Lung (tissue), 12 donors: ENCODE data around the gene CDKN1C. TPM values are rescaled to one million over a fixed set of nuclear protein-coding genes. Genes with fewer than 3 reads are reported as not detected.

Experiments used
- ATAC-seq: fragments of 200-7000 bp; cut with Tn5 transposase; one replicate; pipeline ENCODE4 v1.9.1; 2020; ENCODE audit warnings: moderate number of reproducible peaks; ENCODE audit not compliant: insufficient read depth, low FRiP score
- DNase-seq, 3 donors: peaks; one replicate each; pipeline ENCODE4 v3.0.0-alpha.2; 2013 to 2017
- H3K27ac ChIP-seq, 2 donors: one replicate each; pipeline ENCODE4 v1.5.1; 2013; ENCODE audit warnings: mild to moderate bottlenecking in 2 of 2, moderate library complexity in 2 of 2, control low read depth in 1 of 2, inconsistent platforms in 1 of 2, low read depth in 1 of 2, low read length in 1 of 2
- H3K27me3 ChIP-seq, 3 donors: one replicate each; pipeline ENCODE4 v1.5.1; 2013; ENCODE audit warnings: low read length in 2 of 3; ENCODE audit not compliant: control insufficient read depth in 3 of 3, insufficient read depth in 3 of 3
- H3K36me3 ChIP-seq, 4 donors: one replicate each; pipeline ENCODE4 v1.5.1; 2013; ENCODE audit warnings: low read length in 4 of 4, mild to moderate bottlenecking in 1 of 4, moderate library complexity in 1 of 4; ENCODE audit not compliant: control insufficient read depth in 4 of 4, insufficient read depth in 4 of 4
- H3K4me1 ChIP-seq, 5 donors: one replicate each; pipeline ENCODE4 v1.5.1; 2013; ENCODE audit warnings: low read length in 5 of 5, mild to moderate bottlenecking in 2 of 5, moderate library complexity in 1 of 5; ENCODE audit not compliant: control insufficient read depth in 5 of 5, insufficient read depth in 5 of 5
- H3K4me3 ChIP-seq: one replicate; pipeline ENCODE4 v1.5.1; 2013; ENCODE audit warnings: mild to moderate bottlenecking, control low read depth, moderate library complexity
- H3K9ac ChIP-seq, 2 donors: one replicate each; pipeline ENCODE4 v1.5.1; 2013; ENCODE audit warnings: low read length in 2 of 2, control low read depth in 1 of 2; ENCODE audit not compliant: insufficient read depth in 1 of 2
- H3K9me3 ChIP-seq, 4 donors: one replicate each; pipeline ENCODE4 v1.5.1; 2013; ENCODE audit warnings: low read length in 3 of 4, mild to moderate bottlenecking in 1 of 4, moderate library complexity in 1 of 4; ENCODE audit not compliant: control insufficient read depth in 4 of 4, insufficient read depth in 3 of 4
- WGBS, 2 donors: extraction: QIAGEN DNeasy Blood & Tissue Kit; methylation state at CpG; one replicate each; pipeline ENCODE4 v1.1.7; 2013; 5-methylcytosine and 5-hydroxymethylcytosine counted together
- polyA plus RNA-seq, 2 donors: library from polyadenylated mRNA; stranded (reverse); fragments of 200-250 nt; gene quantifications; one replicate each; pipeline ENCODE4 v1.2.1, GENCODE V29; 2013
- total RNA-seq, 2 donors: library from RNA; depleted of rRNA in 1 of 2; stranded (reverse); fragments of >200 nt in 1 of 2; gene quantifications; one replicate each; pipeline ENCODE4 v1.2.1, GENCODE V29; 2014 to 2021
- TF ChIP-seq, protein P1 (sequence below): IDR thresholded peaks from 2 replicates; pipeline ENCODE4 v1.5.1; 2012; ENCODE audit warnings: mild to moderate bottlenecking; ENCODE audit errors: control extremely low read depth, extremely low read depth
- donor health status: control.
- donor health status: control.
- donor health status: Bipolar disorder and iron deficiency.
- donor health status: healthy.
- donor health status: DM: yes; HTN: yes; CAD: no.

The CDKN1C gene
- total and polyA plus RNA-seq, 4 donors: 9.9 to 123 (median 26.8) TPM

DNA sequence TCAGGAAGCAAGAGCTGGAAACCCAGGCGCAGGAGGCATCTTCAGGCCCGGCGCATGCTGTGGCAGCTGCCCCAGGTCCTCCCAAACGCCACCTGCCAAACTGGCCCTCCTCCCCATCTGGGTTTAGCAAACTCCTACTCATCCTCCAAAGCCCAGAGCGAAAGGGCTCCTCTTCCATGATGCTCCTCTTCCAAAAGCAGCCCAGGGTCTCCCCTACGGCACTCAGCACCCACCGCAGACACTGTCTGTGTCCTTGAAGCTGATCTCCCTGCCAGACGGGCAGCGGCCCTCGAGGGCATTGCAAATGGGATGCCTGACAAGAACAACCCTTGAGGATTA is 25.9 kb downstream of the CDKN1C start:
- TF ChIP-seq, protein P1, sequence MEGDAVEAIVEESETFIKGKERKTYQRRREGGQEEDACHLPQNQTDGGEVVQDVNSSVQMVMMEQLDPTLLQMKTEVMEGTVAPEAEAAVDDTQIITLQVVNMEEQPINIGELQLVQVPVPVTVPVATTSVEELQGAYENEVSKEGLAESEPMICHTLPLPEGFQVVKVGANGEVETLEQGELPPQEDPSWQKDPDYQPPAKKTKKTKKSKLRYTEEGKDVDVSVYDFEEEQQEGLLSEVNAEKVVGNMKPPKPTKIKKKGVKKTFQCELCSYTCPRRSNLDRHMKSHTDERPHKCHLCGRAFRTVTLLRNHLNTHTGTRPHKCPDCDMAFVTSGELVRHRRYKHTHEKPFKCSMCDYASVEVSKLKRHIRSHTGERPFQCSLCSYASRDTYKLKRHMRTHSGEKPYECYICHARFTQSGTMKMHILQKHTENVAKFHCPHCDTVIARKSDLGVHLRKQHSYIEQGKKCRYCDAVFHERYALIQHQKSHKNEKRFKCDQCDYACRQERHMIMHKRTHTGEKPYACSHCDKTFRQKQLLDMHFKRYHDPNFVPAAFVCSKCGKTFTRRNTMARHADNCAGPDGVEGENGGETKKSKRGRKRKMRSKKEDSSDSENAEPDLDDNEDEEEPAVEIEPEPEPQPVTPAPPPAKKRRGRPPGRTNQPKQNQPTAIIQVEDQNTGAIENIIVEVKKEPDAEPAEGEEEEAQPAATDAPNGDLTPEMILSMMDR: no peak
- ATAC-seq (no peak), DNase-seq (no peak)
- Histone ChIP-seq H3K27ac (no peak overlapping the region), H3K4me3 (no peak overlapping the region), H3K9ac (no peak overlapping the region), H3K27me3 (peaks cover 0 to 11% (median 5%) of the 10 kb centered on the region in 3 donors), H3K36me3 (no peaks in the 10 kb centered on the region), H3K4me1 (peaks cover 0 to 23% (median 5%) of the 10 kb centered on the region in 5 donors), H3K9me3 (no peaks in the 10 kb centered on the region)
- 93 to 94% methylated on average over 10 of the region's 10 CpGs for WGBS, 2 donors

DNA sequence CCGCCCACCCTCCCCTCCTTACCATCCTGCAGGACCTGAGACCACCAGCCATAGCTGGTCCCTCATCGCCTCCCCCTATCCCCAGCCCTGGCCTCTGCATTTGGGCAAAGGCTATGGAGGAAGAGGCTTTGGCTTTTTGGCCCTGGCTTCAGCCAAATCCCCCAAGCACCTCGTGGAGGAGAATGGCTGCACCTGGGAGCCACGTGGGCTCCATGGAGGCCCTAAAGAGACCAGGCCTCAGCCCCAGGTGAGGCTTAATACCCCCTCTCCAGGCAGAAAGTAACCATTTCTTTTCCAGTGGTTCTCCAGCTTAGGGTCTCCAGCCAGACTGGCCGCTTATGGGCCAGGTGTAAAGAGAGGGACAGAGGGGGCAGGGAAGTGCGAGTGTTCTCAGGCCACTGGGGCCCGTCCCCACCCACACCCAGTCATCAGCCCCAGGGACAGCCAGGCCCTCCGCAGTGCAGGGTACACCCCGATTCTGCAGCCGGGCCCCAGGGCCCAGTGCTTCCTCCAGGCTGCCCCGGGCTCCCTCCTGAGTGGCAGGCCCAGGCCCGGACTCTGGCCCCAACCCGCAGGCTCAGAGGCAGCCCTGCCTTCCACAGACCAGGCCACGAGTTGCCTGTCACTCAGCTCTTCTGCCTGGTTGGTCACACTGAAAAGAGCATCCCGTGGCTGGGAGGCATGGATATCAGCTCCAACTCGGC is 26.4 kb downstream of the CDKN1C start:
- ATAC-seq (no peak), DNase-seq (no peak)
- Histone ChIP-seq H3K27ac (no peak overlapping the region), H3K36me3 (no peaks in the 10 kb centered on the region), H3K4me1 (peaks cover 0 to 18% (median 0%) of the 10 kb centered on the region in 5 donors), H3K27me3 (peaks cover 0 to 9% (median 5%) of the 10 kb centered on the region in 3 donors), H3K9ac (no peak overlapping the region), H3K4me3 (no peak overlapping the region), H3K9me3 (no peaks in the 10 kb centered on the region)
- TF ChIP-seq, protein P1: no peak
- WGBS, 2 donors: 89 to 91% methylated on average over 14 to 16 of the region's 16 CpGs

DNA sequence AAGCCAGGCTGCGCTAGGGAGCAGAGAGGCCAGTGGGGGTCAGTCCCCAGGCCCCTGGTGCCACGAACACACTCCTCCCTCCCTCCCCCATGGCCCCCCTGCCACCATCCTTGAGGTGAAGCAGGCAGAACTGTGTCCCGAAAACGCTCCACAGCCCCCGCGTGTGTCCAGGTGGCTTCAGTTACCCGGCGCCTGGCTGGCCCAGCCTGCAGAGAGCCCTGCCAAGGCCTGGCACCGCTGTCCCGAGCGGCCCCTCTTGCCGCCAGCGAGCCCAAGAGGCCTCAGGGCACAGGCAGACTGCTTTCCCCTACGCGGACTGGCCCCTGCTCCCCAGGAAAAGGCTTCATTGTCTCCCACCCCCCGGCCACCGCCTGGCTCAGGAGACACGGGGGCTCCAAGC is 27.7 kb downstream of the CDKN1C start:
- Histone ChIP-seq H3K36me3 (no peaks in the 10 kb centered on the region), H3K27me3 (peaks cover 0 to 5% (median under 1%) of the 10 kb centered on the region in 3 donors), H3K27ac (no peak overlapping the region), H3K9ac (no peak overlapping the region), H3K9me3 (peaks cover 0 to 4% (median 0%) of the 10 kb centered on the region in 4 donors), H3K4me1 (peaks cover 0 to 7% (median 0%) of the 10 kb centered on the region in 5 donors), H3K4me3 (no peak overlapping the region)
- no peak for ATAC-seq
- TF ChIP-seq, protein P1: no peak
- 82 to 84% methylated on average over 18 of the region's 18 CpGs for WGBS, 2 donors
- no peak for DNase-seq
